Measurements from ENCODE around the gene R3HDM4.
"Not testable (repeated sequence)": the region's sequence is repeated elsewhere in the genome, so short reads cannot be mapped to it uniquely, and the experiment has no call there.

The R3HDM4 gene

DNA sequence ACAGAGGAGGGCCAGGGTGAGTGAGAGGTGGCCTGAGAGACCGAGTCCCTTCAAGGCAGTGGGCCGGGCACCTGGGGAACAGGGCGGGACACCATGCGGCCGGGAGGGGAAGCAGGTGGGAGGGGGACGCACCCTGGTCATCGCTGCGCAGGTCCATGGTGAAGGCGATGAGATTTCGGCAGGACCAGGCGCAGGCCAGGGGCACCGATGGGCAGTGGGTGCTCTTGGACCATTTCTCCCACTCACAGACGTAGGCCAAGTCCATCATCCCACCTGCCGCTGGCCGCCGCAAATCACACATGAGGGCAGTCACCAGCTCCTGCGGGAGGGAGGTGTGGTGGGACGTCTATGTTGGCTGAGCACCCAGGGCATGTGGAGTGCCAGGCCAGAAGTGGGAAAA, 22.2 kb downstream of the R3HDM4 start:
- no peak for DNase-seq

DNA sequence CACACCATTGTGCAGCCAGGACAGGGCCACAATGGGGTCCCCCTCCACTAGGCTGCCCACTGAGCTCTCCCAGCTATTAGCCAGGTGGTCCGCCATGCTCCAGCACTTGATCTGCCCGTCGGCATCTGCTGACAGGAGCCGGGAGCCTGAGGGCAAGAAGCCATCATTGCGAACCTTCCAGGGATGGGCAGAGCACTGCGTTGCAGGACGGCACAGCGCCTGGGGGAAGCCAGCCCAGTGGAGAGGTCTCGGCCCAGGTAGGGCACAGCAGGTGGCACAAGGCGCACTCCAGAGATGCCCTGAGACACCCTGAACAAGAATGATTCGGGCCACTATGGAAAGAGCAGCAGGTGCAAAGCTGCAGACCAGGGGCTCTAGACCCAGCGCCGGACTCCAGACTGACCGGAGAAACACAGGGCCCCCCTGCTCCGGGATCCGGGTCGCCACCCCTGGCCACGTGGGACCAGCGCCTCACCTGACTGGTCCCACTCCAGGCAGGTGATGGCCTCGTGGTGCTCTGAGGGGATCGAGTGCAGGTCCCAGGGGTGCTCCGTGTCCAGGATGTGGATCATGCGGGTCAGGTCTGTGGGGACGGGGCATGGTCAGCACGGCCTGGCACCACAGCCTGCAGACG, 23.2 kb downstream of the R3HDM4 start:
- DNase-seq = no peak

DNA sequence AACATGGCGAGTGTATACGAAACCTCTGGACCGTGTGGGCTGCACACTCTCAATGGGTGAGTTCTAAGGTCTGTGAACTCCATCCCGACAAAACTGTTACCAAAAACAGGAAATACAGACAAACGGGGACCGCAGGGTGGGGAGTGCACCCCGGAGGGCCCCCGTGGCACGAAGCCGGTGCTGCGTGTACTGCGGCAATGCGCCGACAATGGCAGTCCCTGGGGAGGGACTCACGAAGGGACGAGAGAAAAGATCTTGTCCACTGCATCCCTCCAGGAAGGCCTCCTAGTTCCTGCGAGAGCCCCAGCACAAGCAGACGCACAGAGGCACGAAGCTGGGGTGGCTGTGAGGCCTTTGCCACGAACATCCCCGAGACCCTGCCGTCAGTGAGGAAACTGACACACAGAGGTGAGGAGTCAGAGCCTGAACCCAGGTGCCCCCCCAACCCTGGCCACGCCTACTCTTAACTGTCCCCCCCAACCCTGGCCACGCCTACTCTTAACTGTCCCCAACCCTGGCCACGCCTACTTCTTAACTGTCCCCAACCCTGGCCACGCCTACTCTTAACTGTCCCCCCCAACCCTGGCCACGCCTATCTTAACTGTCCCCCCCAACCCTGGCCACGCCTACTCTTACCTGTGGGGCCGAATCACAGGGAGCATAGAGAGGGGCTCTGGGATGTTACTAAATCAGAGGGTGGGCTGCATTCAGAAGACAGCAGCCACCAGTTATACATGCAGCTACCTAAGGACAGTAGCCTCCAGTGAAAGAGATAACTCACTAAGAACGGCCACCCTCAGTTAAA, 24.2 kb downstream of the R3HDM4 start:
- no peak for DNase-seq

DNA sequence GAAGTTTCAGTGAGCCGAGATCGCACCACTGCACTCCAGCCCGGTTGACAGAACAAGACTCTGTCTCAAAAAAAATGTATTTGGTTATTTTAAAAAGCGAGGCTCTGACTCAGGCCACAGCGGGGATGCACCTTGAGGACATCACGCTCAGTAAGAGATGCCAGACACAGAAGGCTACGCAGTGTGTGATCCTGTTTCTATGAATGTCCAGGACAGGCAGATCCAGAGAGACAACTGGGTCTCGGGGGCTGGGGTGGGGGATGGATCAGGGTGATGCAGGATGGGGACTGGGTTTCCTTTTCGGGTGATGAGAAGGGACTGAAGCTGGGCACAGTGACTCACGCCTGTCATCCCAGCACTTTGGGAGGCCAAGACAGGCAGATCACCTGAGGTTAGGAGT, 25.4 kb downstream of the R3HDM4 start:
- no peak for DNase-seq

- DNase-seq = peak; percentile 40 to 44 (median 41)
Measured at GRCh38 chr19:887072-887471, 25.9 kb downstream of the R3HDM4 start.

- DNase-seq = no peak
Measured at GRCh38 chr19:885536-886224, 27.3 kb downstream of the R3HDM4 start.

- no peak for DNase-seq
Measured at GRCh38 chr19:884420-885211, 28.4 kb downstream of the R3HDM4 start.

GRCh38 chr19:883661-884211, 29.3 kb downstream of the R3HDM4 start:
- DNase-seq = no peak

DNA sequence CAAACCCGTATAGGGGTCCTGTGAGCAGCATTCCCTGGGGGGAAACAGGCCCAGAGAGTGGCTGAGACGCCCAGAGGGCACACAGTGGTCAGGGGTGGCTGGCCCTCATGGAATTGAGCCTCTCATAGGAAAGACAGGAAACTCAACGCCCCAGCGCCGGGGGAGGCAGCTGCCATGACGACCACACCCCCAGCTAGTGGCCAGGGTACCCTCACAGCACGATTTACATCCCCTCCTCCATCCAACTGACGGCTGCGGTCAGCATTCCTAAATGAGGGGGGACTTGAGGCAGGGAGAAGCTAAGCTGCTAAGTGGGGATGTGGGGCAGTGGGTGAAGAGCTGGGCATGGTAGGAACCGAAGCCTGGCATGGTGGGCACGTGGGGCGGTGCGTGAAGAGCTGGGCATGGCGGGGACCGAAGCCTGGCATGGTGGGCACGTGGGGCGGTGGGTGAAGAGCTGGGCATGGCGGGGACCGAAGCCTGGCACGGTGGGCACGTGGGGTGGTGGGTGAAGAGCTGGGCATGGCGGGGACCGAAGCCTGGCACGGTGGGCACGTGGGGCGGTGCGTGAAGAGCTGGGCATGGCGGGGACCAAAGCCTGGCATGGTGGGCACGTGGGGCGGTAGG, 30.0 kb downstream of the R3HDM4 start:
- no peak for DNase-seq

GRCh38 chr19:881385-882071, 31.5 kb downstream of the R3HDM4 start:
- no peak for DNase-seq

GRCh38 chr19:879711-880438, 33.1 kb downstream of the R3HDM4 start:
- DNase-seq = no peak

DNA sequence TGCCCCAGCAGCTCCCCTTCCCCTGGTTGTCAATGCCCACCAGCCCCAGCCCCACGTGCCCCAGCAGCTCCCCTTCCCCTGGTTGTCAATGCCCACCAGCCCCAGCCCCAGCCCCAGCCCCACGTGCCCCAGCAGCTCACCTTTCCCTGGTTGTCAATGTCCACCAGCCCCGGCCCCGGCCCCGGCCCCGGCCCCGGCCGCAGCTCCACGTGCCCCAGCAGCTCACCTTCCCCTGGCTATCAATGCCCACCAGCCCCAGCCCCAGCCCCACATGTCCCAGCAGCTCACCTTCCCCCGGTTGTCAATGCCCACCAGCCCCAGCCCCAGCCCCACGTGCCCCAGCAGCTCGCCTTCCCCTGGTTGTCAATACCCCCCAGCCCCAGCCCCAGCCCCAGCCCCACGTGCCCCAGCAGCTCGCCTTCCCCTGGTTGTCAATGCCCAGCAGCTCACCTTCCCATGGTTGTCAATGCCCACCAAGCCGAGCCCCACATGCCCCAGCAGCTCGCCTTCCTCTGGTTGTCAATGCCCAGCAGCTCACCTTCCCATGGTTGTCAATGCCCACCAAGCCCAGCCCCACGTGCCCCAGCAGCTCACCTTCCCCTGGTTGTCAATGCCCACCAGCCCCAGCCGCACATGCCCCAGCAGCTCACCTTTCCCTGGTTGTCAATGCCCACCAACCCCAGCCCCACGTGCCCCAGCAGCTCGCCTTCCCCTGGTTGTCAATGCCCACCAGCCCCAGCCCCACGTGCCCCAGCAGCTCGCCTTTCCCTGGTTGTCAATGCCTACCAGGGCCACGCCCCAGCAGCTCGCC, 34.1 kb downstream of the R3HDM4 start:
- not testable (repeated sequence) for DNase-seq

- DNase-seq = not testable (repeated sequence)
Measured at GRCh38 chr19:877992-878660, 34.9 kb downstream of the R3HDM4 start.

DNA sequence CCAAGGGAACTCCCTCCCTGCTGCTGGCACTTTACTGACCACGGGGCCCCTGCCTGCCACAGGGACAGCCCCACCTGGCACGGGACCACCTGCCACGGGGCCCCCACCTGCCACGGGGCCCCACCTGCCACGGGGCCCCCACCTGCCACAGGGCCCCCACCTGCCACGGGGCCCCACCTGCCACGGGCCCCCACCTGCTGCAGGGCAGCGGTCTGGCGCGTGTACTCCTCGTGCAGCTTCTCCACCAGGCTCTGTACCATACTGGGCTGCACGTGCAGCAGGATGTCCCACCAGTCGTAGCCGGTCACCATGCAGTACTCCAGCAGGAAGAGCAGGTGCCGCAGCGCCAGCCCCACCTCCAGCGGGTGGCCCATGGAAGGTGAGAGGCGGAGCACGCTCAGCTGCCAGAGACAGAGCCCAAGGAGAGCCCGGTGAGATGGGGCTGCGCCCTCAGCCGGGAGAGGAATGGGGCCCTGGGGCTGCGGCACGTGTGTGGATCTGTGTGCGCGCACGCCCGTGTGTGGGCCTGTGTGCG, 36.2 kb downstream of the R3HDM4 start:
- no peak for DNase-seq

DNA sequence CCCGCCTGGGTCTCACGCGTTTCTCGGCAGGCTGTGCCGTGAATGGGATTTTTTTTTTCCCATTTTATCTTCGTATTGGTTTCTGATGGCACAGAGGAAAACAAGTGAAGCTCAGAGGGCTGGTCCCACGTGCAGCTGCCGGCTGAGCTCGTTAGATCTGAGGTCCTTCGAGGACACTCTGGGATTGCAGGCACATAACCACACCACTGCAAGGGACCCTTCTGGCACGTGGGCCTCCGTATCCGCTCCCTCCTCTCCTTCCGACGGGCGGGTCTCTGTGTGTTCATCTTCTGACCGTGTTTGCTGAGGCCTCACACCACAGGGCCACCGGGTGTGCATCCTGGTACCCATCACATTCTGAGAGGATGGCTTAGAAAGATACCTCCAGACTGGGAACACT, 36.9 kb downstream of the R3HDM4 start:
- no peak for DNase-seq

DNA sequence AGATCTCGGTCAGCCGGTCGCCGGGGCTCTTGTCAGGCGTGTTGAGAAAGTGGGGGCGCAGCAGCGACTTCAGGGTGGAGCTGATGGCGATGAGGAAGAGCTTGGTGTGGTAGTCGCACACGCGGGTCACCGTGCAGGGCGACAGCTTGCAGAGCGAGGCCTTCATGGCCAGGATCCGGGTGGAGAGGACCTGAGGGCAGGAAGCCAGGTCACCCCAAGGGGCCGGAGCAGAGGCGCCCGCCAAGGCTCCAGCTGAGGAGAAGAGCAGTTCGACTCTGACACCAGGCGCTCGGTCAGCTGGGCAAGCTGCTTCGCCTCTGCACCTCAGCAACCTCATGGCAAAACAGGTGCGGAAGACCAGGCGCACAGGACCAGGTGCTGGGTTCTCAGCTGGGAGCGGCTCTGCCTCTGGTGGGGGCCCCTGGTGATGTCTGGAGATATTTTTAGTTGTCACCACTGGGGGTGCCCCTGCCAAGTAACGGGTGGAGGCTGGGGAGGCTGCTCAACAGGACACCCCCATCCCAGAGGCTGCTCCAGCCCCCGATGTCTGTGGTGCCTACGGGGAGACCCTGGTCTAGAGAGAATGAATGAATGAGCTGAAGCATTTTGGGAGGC, 37.6 kb downstream of the R3HDM4 start:
- no peak for DNase-seq

DNA sequence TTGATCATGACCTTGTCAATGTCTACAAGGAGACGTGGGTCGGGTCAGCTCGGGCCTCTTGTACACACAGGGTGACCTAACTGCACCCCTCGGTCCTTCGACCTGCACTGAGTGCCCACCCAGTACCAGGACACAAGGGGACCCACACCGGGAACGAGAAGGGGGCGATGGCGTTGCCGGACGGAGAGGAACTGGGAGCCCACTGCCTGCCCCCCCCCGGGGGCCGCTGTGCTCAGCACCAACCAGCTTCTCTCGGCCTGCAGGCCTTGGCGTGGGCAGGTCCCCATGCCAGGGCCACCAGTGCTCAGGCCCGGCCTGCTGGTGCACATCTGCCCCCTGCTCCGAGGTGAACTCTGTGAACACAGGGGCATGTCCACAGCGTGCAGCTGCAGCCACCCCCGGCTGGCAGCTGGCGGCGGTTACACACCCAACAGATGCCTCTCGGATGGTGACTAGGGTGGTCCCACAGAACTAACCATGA, 39.4 kb downstream of the R3HDM4 start:
- DNase-seq = no peak

GRCh38 chr19:873084-873483, 39.9 kb downstream of the R3HDM4 start:
- peak; percentile 39 to 65 (median 51) for DNase-seq

All from suppressor macrophage treated with lipopolysaccharide for 1 hour (primary cell).